Fibroblast of villous mesenchyme (primary cell): ENCODE results near the gene MAPK8IP3. TPM values are rescaled to one million over a fixed set of nuclear protein-coding genes. Genes with fewer than 3 reads are reported as not detected.

Source experiments
- DNase-seq: peaks from one replicate; pipeline ENCODE4 v3.0.0-alpha.2; 2010; ENCODE audit warnings: low read depth
- H3K4me3 ChIP-seq: 2 replicates; pipeline ENCODE4 v1.5.1; 2011; ENCODE audit warnings: low read depth, mild to moderate bottlenecking, low read length
- total RNA-seq: library from RNA; depleted of rRNA; stranded (reverse); fragments of >200 nt; gene quantifications from 2 replicates; pipeline ENCODE4 v1.2.3, GENCODE V29; 2012
- TF ChIP-seq, protein P1 (sequence below): IDR thresholded peaks from 2 replicates; pipeline ENCODE4 v1.5.1; 2012; ENCODE audit warnings: low read depth, mild to moderate bottlenecking, low read length; ENCODE audit not compliant: insufficient read depth

The MAPK8IP3 gene
- total RNA-seq, 1 donor, result 37.1 TPM

DNA sequence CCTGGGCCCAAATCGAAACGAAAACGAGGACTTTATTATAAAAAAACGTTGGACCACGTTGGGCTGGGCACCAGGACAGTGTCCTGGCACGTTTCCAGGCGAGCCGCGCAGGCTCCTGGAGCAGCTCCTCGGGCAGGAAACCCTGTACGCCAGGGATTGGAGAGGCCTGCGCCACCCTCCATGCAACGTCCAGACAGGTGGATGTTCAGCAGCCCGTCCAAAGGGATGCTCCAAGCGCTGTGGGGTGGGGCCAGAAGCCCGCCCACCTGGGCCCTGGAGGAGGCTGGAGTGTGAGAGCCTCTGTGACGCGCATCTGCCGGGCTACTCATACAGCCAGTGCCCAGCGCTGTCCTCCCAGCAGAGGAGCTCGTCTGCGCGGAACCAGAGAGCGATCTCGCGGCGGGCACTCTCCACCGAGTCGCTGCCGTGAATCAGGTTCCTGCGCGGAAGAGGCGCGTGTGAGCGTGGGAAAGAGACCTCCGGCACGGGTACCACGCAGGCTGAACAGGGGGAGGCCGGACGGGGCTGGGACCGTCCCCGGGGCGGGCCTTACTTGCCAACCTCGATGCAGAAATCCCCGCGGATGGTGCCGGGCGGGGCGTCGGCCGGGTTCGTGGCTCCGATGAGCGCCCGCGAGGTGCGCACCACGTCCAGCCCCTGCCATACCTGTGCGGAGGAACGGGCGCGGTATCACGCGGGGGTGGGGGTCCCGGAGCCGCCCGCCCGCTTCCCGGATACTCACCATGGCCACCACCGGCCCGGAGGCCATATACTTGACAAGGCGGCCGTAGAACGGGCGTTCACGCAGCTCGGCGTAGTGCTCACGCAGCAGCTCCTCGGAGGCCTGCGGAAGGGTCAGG, 64.6 kb downstream of the MAPK8IP3 start:
- peak; percentile 55 for DNase-seq
- H3K4me3 ChIP-seq, result peak overlapping the region; percentile 81
- TF ChIP-seq, protein P1, sequence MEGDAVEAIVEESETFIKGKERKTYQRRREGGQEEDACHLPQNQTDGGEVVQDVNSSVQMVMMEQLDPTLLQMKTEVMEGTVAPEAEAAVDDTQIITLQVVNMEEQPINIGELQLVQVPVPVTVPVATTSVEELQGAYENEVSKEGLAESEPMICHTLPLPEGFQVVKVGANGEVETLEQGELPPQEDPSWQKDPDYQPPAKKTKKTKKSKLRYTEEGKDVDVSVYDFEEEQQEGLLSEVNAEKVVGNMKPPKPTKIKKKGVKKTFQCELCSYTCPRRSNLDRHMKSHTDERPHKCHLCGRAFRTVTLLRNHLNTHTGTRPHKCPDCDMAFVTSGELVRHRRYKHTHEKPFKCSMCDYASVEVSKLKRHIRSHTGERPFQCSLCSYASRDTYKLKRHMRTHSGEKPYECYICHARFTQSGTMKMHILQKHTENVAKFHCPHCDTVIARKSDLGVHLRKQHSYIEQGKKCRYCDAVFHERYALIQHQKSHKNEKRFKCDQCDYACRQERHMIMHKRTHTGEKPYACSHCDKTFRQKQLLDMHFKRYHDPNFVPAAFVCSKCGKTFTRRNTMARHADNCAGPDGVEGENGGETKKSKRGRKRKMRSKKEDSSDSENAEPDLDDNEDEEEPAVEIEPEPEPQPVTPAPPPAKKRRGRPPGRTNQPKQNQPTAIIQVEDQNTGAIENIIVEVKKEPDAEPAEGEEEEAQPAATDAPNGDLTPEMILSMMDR, result no peak

DNA sequence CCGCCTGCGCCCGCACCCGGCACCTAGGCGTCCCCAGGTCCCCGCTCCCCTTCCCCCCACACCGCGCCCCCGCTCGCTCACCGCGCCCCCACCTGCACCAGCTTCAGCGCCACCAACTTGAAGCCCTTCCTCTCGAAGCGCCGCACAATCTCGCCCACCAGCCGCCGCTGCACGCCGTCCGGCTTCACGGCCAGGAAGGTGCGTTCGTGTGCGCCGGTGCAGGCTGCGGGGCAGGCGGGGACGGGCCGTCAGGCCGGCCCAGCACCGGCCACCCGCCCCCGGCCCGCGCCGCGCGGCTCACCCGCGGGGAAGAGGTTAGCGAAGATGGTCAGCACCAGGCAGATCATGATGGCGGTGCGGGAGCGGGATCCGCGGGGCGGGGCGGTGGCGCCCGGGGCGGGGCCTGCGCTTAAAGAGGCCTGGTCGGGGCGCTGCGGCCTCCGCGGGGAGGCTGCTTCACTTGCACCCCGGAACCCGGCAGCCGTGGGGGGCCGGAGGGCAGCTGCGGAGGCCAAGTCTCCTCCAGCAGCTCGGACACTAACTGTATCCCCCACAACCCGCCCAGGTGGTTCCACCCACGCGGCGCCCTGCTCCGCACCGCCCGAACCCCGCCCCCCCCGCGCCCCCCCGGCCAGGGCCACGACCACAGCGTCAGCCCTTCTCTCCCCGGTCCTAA, 65.3 kb downstream of the MAPK8IP3 start, which contains the start of gene NME3:
Gene NME3, minus strand, starts transcription at position 356 of the 676 bp plus-strand sequence. Its CDS starts 9 bp downstream, at position 347.
- H3K4me3 ChIP-seq, result peak within 1 kb of the TSS; percentile 81
- peak; percentile 74 for DNase-seq
- TF ChIP-seq, protein P1, result no peak

DNA sequence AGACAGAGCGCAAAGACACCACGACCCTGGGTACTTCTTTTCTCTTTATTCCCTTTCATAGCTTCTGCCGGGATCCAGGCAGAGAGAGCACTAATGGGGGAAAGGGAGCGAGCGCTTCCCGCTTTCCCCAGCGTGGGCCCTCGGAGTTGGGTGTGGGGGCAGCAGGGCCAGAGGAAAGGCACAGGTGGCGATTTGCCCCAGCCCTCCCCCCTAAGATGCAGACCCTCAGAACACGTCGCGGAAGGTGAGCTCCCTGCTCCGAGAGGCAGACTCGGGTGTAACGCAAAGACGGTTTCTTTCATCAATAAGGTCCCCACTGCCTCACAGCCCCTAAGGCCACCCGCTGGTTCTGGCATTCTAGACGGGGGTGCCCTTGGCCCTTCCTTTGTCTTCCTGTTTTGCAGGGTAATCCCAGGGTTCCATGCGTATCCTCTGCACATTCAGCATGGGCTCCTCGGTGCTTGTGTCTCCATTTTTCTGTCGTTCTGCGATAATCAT, 65.9 kb downstream of the MAPK8IP3 start:
- H3K4me3 ChIP-seq, result peak overlapping the region; percentile 81
- no peak for DNase-seq
- TF ChIP-seq, protein P1, result no peak

DNA sequence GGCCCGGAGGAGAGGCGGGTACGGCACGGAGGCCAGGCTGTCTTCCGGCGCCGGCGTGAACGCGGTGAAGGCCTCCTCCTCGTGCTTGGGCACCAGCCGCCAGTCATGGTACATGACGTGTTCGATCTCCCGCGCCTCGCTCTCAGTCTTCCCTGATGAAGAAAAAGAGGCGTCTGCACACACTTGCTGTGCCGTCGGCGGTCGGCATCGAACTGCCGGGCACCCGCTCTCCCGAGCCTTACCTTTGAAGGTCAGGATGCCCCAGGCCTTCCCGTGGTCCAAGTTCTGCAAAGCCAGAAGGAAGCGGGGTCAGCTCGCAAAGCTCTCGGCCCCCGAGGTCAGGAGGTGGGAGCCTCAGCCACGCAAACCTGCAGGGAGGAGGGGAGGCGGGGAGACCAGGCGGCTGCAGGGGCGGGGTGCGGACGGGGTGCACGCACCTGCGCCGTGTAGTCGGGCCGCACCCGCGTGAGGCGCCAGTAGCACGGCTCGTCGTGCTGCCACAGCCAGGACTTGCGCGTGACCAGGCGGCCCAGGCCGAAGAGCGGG, 66.4 kb downstream of the MAPK8IP3 start, which contains the start of gene EME2:
Gene EME2, plus strand, starts transcription at position 449 of the 546 bp plus-strand sequence. CDS start 418 bp downstream, outside the sequence.
- TF ChIP-seq, protein P1, result no peak
- H3K4me3 ChIP-seq, result peak within 1 kb of the TSS; percentile 81
- DNase-seq, result peak; percentile 14

DNA sequence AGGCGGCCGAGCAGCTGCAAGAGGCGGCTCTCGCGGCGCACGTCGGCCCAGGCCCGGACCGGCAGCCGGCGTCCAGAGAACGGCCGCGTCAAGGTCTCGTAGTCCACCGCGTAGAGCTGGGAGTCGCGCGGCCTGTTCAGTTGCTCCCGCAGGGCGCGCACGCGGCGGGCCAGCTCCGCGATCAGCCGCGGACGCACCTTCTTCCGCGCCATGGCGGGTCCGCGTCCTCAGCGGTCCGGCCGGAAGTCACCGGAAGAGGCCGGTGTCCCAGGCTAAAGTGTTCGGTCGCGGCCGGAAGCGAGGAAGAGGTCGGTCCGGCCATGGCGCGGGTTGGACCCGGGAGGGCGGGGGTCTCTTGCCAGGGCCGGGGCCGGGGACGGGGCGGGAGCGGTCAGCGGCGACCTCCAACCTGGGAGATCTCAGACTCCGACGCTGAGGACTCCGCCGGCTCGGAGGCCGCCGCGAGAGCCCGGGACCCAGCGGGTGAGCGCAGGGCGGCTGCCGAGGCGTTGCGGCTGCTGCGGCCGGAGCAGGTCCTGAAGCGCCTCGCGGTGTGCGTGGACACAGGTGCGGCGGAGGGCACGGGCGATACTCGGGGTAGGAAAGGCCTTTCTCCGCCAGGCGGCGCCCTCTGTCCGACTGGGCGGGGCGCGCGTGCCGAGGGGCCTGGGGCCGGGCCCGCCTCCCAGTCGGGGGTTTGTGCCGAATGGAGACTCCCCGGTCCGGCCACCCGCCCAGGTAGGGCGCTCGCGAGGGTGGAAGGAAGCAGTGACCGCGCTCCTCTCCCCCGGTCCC, 67.1 kb downstream of the MAPK8IP3 start, which contains the start of gene MRPS34:
Gene MRPS34, minus strand, starts transcription at position 227 of the 795 bp plus-strand sequence. Its CDS starts 15 bp downstream, at position 212.
- peak; percentile 88 for DNase-seq
- TF ChIP-seq, protein P1, result peak; percentile 76
- H3K4me3 ChIP-seq, result peak within 1 kb of the TSS; percentile 81
